ENCODE results near the gene DNAJC22. TPM values are rescaled to one million over a fixed set of nuclear protein-coding genes. Genes with fewer than 3 reads are reported as not detected.

DNAJC22 gene
- total and polyA plus RNA-seq, 2 of the 13 experiments (the other 11 are each of a cell fraction or from before 2014, with no cell fraction given), result 25.2 to 31.7 TPM

DNA sequence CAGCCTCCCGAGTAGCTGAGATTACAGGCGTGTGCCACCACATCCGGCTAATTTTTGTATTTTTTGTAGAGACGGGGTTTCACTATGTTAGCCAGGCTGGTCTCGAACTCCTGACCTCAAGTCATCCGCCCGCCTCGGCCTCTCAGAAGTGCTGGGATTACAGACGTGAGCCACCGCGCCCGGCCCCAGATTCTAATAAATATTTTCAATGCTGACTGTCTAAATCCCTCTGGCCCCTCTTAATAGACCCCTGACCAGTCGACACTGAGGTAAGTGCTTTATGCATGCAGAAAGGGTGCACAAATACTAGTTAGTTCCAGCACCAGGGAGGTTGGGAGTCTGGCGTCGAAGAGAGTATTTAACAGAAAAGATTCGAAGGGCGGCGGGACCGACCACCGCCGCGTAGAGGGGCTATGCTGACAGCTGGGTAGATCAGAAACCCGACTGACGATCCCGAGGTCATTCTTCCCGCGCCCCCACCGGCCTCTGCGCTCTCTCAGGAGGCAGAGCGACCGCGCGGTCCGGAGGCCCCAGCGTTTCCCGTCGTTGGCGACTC is 19.5 kb downstream of the DNAJC22 start (continued):
- TF ChIP-seq, protein P1, sequence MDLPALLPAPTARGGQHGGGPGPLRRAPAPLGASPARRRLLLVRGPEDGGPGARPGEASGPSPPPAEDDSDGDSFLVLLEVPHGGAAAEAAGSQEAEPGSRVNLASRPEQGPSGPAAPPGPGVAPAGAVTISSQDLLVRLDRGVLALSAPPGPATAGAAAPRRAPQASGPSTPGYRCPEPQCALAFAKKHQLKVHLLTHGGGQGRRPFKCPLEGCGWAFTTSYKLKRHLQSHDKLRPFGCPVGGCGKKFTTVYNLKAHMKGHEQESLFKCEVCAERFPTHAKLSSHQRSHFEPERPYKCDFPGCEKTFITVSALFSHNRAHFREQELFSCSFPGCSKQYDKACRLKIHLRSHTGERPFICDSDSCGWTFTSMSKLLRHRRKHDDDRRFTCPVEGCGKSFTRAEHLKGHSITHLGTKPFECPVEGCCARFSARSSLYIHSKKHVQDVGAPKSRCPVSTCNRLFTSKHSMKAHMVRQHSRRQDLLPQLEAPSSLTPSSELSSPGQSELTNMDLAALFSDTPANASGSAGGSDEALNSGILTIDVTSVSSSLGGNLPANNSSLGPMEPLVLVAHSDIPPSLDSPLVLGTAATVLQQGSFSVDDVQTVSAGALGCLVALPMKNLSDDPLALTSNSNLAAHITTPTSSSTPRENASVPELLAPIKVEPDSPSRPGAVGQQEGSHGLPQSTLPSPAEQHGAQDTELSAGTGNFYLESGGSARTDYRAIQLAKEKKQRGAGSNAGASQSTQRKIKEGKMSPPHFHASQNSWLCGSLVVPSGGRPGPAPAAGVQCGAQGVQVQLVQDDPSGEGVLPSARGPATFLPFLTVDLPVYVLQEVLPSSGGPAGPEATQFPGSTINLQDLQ (CRISPR knock-in tag; IDR thresholded peaks at IDR 0.05), result 0 out of 2 replicates have a peak, but pooled peaks have one; percentile 28
- TF ChIP-seq, protein P2, sequence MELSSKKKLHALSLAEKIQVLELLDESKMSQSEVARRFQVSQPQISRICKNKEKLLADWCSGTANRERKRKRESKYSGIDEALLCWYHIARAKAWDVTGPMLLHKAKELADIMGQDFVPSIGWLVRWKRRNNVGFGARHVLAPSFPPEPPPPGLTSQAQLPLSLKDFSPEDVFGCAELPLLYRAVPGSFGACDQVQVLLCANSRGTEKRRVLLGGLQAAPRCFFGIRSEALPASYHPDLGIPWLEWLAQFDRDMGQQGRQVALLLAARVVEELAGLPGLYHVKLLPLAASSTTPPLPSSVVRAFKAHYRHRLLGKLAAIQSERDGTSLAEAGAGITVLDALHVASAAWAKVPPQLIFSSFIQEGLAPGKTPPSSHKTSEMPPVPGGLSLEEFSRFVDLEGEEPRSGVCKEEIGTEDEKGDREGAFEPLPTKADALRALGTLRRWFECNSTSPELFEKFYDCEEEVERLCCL (CRISPR knock-in tag; IDR thresholded peaks at IDR 0.05; ENCODE audit: borderline replicate concordance), result no peak
- no peak for TF ChIP-seq REL (CRISPR knock-in tag; conservative IDR thresholded peaks at IDR 0.05)
- TF ChIP-seq, protein P3, sequence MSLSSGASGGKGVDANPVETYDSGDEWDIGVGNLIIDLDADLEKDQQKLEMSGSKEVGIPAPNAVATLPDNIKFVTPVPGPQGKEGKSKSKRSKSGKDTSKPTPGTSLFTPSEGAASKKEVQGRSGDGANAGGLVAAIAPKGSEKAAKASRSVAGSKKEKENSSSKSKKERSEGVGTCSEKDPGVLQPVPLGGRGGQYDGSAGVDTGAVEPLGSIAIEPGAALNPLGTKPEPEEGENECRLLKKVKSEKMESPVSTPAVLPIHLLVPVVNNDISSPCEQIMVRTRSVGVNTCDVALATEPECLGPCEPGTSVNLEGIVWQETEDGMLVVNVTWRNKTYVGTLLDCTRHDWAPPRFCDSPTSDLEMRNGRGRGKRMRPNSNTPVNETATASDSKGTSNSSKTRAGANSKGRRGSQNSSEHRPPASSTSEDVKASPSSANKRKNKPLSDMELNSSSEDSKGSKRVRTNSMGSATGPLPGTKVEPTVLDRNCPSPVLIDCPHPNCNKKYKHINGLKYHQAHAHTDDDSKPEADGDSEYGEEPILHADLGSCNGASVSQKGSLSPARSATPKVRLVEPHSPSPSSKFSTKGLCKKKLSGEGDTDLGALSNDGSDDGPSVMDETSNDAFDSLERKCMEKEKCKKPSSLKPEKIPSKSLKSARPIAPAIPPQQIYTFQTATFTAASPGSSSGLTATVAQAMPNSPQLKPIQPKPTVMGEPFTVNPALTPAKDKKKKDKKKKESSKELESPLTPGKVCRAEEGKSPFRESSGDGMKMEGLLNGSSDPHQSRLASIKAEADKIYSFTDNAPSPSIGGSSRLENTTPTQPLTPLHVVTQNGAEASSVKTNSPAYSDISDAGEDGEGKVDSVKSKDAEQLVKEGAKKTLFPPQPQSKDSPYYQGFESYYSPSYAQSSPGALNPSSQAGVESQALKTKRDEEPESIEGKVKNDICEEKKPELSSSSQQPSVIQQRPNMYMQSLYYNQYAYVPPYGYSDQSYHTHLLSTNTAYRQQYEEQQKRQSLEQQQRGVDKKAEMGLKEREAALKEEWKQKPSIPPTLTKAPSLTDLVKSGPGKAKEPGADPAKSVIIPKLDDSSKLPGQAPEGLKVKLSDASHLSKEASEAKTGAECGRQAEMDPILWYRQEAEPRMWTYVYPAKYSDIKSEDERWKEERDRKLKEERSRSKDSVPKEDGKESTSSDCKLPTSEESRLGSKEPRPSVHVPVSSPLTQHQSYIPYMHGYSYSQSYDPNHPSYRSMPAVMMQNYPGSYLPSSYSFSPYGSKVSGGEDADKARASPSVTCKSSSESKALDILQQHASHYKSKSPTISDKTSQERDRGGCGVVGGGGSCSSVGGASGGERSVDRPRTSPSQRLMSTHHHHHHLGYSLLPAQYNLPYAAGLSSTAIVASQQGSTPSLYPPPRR (CRISPR knock-in tag; IDR thresholded peaks at IDR 0.05; ENCODE audit: borderline replicate concordance), result no peak
- TF ChIP-seq NAIF1 (CRISPR knock-in tag; IDR thresholded peaks at IDR 0.05; ENCODE audit: borderline replicate concordance), result peak; percentile 72; the same call in 1 of the 2 replicates
- peak; percentile 83; the same call in 1 of the 2 replicates for TF ChIP-seq ZNF605 (CRISPR knock-in tag; IDR thresholded peaks at IDR 0.05)
- peak; percentile 43 for TF ChIP-seq PTBP1 (IDR thresholded peaks at IDR 0.05; ENCODE audit: low read depth, low read length, poor library complexity, severe bottlenecking)
- no peak for TF ChIP-seq ATRX (CRISPR knock-in tag; IDR thresholded peaks at IDR 0.05; ENCODE audit: borderline replicate concordance)
- TF ChIP-seq MZF1 (CRISPR knock-in tag; IDR thresholded peaks at IDR 0.05; ENCODE audit: borderline replicate concordance), result no peak
- TF ChIP-seq MEIS1 (CRISPR knock-in tag; IDR thresholded peaks at IDR 0.05; ENCODE audit: borderline replicate concordance), result no peak
- no peak for TF ChIP-seq POLR2AphosphoS5 (IDR thresholded peaks at IDR 0.05; ENCODE audit: low read depth, low read length)
- TF ChIP-seq, protein P4, sequence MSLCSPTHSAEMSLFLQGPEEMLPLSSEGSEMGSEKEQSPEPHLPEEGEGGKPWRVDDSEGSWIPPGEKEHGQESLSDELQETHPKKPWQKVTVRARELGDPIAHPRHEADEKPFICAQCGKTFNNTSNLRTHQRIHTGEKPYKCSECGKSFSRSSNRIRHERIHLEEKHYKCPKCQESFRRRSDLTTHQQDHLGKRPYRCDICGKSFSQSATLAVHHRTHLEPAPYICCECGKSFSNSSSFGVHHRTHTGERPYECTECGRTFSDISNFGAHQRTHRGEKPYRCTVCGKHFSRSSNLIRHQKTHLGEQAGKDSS (CRISPR knock-in tag; IDR thresholded peaks at IDR 0.05; ENCODE audit: borderline replicate concordance, low read depth), result no peak
- TF ChIP-seq ZNF263 (CRISPR knock-in tag; IDR thresholded peaks at IDR 0.05), result no peak
- TF ChIP-seq ZFP37 (CRISPR knock-in tag; IDR thresholded peaks at IDR 0.05; ENCODE audit: borderline replicate concordance), result 0 out of 2 replicates have a peak, but pooled peaks have one; percentile 41
- TF ChIP-seq, protein P5, sequence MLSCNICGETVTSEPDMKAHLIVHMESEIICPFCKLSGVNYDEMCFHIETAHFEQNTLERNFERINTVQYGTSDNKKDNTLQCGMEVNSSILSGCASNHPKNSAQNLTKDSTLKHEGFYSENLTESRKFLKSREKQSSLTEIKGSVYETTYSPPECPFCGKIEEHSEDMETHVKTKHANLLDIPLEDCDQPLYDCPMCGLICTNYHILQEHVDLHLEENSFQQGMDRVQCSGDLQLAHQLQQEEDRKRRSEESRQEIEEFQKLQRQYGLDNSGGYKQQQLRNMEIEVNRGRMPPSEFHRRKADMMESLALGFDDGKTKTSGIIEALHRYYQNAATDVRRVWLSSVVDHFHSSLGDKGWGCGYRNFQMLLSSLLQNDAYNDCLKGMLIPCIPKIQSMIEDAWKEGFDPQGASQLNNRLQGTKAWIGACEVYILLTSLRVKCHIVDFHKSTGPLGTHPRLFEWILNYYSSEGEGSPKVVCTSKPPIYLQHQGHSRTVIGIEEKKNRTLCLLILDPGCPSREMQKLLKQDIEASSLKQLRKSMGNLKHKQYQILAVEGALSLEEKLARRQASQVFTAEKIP (CRISPR knock-in tag; IDR thresholded peaks at IDR 0.05; ENCODE audit: borderline replicate concordance), result no peak
- TF ChIP-seq ZC3H4 (CRISPR knock-in tag; IDR thresholded peaks at IDR 0.05; ENCODE audit: borderline replicate concordance), result no peak
- TF ChIP-seq ASH2L (IDR thresholded peaks at IDR 0.05; ENCODE audit: insufficient read length, low read depth, low read length), result no peak
